ENCODE data around the gene RXYLT1.

RXYLT1 gene

DNA sequence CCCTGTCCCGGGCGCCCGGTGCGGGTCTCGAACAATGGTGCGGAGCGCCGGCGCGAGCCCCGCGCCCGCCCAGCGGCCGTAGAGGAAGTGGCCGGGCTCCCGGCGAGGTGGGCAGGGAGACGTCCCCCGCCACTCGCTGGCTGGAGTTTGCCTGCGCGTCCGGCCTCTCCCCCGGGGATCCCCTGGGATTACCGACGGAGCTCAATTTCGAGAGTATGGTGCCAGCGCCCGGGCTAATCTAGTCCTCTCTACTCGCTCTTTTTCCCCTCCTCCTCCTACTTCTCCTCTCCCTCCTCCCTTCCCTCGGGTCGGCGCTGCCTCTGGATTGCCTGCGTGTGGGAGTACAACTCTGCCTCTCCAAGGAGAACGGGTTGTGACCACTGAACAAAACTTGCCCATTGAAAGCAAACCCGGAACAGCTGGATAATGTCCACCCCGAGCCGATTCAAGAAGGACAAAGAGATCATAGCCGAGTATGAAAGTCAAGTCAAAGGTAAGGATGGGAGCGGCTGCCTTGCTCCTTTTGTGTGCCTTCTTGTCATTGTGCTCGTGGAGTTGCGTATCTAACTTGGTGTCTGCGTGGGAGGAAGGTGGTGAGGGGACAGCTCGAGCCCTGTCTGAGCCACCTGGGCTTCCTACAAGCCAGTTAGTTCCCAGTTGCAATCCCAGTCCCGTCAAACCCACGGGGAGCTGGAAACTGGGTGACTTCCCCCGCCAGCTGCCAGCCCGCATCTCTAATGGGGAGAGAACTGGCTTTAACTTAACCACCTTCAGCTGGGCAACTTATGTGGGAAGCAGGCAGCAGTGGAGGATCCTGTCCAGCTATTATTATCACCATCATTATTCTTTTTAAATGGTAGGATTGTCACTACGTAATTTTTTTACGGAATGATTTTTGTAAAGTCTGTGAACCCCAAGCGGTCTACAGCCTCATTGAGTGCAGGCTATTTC is 65.0 kb downstream of the RXYLT1 start, which contains the start of gene SRGAP1:
Gene SRGAP1, plus strand, starts transcription at position 310 of the 951 bp plus-strand sequence. Its CDS starts 117 bp downstream, at position 427.
- peak; percentile 76 for DNase-seq

DNA sequence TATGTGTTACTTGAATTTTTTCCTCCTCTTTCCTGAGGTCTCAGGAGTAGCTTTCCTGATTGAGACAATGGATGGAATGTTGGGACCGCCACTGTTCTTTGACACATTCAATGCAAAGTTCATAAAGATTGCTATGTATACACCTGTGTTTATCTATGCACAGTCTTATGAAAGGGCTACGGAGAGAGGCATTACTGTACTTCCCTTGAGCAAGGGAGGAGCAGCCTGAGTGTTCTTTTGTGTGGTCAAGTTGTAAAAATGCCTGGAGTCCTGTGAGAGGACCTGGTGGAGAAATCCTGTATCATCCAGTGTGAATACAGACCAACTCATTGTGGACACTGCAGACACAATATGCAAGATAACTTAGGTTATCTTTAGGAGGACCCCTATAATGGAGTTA is 66.0 kb downstream of the RXYLT1 start:
- DNase-seq, result no peak

GRCh38 chr12:63846238-63846967 is 66.7 kb downstream of the RXYLT1 start:
- DNase-seq, result no peak

GRCh38 chr12:63848450-63848849 is 68.7 kb downstream of the RXYLT1 start:
- DNase-seq, result no peak

- no peak for DNase-seq
These were observed 69.5 kb downstream of the RXYLT1 start for GRCh38 chr12:63849106-63849620.

DNA sequence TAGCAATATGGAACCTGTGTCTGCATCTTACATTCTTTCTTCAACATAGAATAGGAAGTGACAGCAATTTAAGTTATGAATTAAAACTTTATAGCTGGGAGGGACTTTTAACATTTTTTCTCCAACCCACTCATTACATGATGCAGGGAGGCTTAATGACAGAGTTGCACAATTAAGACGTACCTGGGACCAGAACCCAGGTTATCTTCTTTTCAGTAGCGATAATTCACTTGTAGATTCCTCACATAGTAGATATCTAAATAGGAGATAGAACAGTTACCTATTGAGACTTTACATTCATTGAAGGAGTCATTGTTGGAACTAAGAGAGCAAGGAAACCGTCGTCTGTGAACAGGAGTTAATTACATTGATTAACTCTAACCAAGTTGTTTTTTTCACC is 69.9 kb downstream of the RXYLT1 start:
- DNase-seq, result no peak

- no peak for DNase-seq
These were observed 74.3 kb downstream of the RXYLT1 start for GRCh38 chr12:63853978-63854377.

GRCh38 chr12:63855299-63855698 is 75.6 kb downstream of the RXYLT1 start:
- no peak for DNase-seq

DNA sequence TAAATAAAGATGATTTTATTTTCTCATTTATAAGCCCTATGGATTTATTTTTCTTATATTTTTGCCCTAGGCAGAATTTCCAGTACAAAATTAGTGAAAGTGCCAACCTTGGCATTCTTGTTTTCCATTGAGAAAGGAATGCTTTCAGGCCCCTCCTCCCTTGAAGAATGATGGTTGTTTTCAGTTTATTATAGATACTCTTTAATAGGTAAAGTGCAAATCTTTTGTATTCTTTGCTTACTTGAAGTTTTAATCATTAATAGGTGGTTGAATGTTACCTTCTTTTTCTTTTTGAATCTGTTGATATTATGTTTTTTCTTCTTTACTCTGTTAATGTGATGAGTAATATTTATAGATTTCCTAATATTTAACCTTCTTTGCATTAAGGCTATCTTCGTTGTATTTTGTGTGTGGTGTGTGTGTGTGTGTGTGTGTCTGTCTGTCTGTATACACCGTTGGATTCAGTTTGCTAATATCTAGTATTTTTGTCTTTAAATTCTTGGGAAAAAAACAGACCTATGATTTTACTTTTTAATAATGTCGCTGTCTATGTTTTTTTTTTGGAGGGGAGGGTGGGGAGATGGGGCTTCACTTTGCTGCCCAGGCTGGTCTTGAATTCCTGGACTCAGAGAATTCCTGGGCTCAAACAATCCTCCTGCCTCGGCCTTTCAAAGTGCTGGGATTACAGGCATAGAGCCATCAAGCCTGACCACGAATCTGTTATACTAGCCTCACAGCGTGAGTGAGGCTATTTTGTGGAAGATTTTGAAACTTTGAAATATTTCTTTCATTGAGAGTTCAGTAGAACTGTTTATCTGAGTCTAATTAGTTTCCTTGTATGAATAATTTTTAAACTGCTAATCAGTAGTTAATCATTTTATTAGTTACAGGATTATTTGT is 78.3 kb downstream of the RXYLT1 start:
- no peak for DNase-seq

Data from NCI-H82 (cell line).